A673 (cell line): ENCODE data around the gene CARD11.

Source experiments
- CTCF ChIP-seq: fragments of 300-800, 200-600 bp; sonication (generic); conservative IDR thresholded peaks from 2 replicates; pipeline ENCODE4 v1.5.1; 2017; ENCODE audit warnings: low read depth, mild to moderate bottlenecking, antibody characterized with exemption, low read length, moderate library complexity, mixed read lengths
- EZH2 ChIP-seq: fragments of 200-600 bp; sonication (generic); IDR thresholded peaks from 2 replicates; pipeline ENCODE4 v1.6.1; 2017; ENCODE audit warnings: borderline replicate concordance, low read depth, mild to moderate bottlenecking, mixed read lengths, antibody characterized with exemption, low read length; ENCODE audit not compliant: poor library complexity, severe bottlenecking

GRCh38 chr7:2905027-2905426, 138.6 kb downstream of the CARD11 start:
- TF ChIP-seq CTCF (no peak), EZH2 (no peak)
